Measurements from ENCODE around the gene ZIC1. TPM values are rescaled to one million over a fixed set of nuclear protein-coding genes. Genes with fewer than 3 reads are reported as not detected.

Gene ZIC1
- total RNA-seq, 5 donors from 2014 or later (not counting 1 experiment from before 2014, with no cell fraction given), result not detected

DNA sequence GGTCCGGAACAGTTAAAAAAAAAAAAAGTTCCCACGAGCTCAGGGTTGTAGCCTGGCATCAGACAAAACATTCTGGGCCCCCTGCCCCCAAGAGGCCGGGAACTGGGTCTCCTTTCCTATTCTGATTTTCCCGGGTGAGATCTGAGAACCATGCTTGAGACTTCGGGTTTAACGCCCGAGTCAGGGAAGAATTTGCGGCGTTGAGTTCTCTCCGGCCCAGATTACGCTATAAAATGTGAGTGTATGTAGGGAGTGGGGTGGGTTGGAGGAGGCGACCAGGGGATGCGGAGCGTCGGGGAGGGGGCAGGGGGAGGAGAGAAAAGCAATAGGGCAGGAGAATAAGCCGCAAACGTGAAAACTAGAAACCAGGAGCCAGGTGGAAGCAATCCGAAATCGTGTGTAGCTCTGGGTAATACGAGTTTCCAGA lies 2.7 kb downstream of the ZIC1 start:
- no peak overlapping the region for H3K27ac ChIP-seq (ENCODE audit: low read length)
- peaks cover 32 to 73% of the 10 kb centered on the region in 2 experiments for H3K27me3 ChIP-seq (replicated peaks in 1 of 2; ENCODE audit: control insufficient read depth in 2 of 2, extremely low read depth in 1 of 2, insufficient read depth in 2 of 2, low read length in 1 of 2)
- ChIA-PET POLR2A (no interaction called here), CTCF (no interaction called here)
- Mint-ChIP-seq H3K27ac (no peak overlapping the region), H3K36me3 (no peaks in the 10 kb centered on the region), H3K4me1 (peaks cover 37 to 46% (median 46%) of the 10 kb centered on the region in 3 donors), H3K27me3 (peaks cover 68 to 76% of the 10 kb centered on the region in 2 donors), H3K4me3 (peak overlapping the region in 1 of 3 donors; percentile 79), H3K9me3 (peaks cover 0 to 17% (median 3%) of the 10 kb centered on the region in 3 donors)
- H3K9me3 ChIP-seq, result no peaks in the 10 kb centered on the region
- 23% methylated on average over 8 of the region's 20 CpGs for WGBS (ENCODE audit: insufficient coverage)
- peaks cover 3 to 35% of the 10 kb centered on the region in 2 experiments for H3K4me1 ChIP-seq (ENCODE audit: control insufficient read depth in 1 of 2, extremely low read depth in 1 of 2, insufficient read depth in 2 of 2, low read length in 2 of 2)
- H3K4me3 ChIP-seq (ENCODE audit: control insufficient read depth in 1 of 2, extremely low read depth in 1 of 2, low read length in 1 of 2), result no peak overlapping the region
- ATAC-seq (replicated peaks in 1 of 4) (no peak), DNase-seq (no peak)
- no peaks in the 10 kb centered on the region for H3K36me3 ChIP-seq (ENCODE audit: control insufficient read depth in 2 of 2, extremely low read depth in 1 of 2, insufficient read depth in 1 of 2, low read length in 1 of 2)

GRCh38 chr3:147412261-147412916 lies 3.2 kb downstream of the ZIC1 start:
- Mint-ChIP-seq H3K27ac (no peak overlapping the region), H3K4me3 (peak overlapping the region in 2 of 3 donors; percentile 28 to 79)

DNA sequence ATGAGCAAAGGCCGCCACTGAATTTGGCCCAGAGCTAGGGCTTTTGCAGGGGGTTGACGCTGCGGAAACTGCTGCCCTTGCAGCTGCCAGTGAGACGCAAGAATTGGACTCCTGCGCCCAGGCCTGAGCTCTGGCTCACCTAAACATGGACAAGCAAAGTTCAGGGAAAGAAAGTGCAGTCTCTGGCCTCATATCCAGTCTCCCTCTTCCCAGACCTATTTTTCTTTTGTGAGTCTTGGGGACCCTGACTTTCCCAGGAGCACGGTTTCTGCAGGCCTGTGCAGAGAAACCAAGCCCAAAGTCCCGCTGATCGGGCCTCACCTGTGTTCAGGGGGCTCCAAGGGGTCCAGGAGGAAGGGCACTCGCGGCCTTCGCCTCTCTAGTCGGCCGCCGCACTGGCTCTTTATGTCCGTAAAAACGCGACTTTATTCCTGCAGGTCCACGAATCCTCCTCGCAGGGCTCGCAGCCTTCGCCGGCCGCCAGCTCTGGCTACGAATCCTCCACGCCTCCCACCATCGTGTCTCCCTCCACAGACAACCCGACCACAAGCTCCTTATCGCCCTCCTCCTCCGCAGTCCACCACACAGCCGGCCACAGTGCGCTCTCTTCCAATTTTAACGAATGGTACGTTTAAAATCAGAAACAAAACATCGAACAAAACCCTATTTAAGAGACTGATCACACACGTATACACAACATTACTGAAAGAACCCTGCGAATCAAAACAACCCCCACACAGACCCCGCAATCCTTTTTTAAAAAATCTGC lies 3.9 kb downstream of the ZIC1 start:
- Histone ChIP-seq H3K4me1 (ENCODE audit: control insufficient read depth in 1 of 2, extremely low read depth in 1 of 2, insufficient read depth in 2 of 2, low read length in 2 of 2) (peaks cover 3 to 35% of the 10 kb centered on the region in 2 experiments), H3K9me3 (no peaks in the 10 kb centered on the region), H3K36me3 (ENCODE audit: control insufficient read depth in 2 of 2, extremely low read depth in 1 of 2, insufficient read depth in 1 of 2, low read length in 1 of 2) (no peaks in the 10 kb centered on the region), H3K4me3 (ENCODE audit: control insufficient read depth in 1 of 2, extremely low read depth in 1 of 2, low read length in 1 of 2) (peak overlapping the region in 1 of 2 donors; percentile 69), H3K27me3 (replicated peaks in 1 of 2; ENCODE audit: control insufficient read depth in 2 of 2, extremely low read depth in 1 of 2, insufficient read depth in 2 of 2, low read length in 1 of 2) (peaks cover 34 to 61% of the 10 kb centered on the region in 2 experiments), H3K27ac (ENCODE audit: low read length) (no peak overlapping the region)
- Mint-ChIP-seq H3K27ac (peak overlapping the region in 1 of 2 donors; percentile 43), H3K9me3 (peaks cover 0 to 14% (median 1%) of the 10 kb centered on the region in 3 donors), H3K4me3 (peak overlapping the region; percentile 52 to 79 (median 52)), H3K27me3 (peaks cover 70 to 77% of the 10 kb centered on the region in 2 donors), H3K36me3 (no peaks in the 10 kb centered on the region), H3K4me1 (peaks cover 35 to 41% (median 39%) of the 10 kb centered on the region in 3 donors)
- no peak for DNase-seq
- ChIA-PET CTCF (interaction anchor here in 1 of 2 donors (0.7 kb wide), 1 partner anchor 1113 kb away, joined by 3 read pairs; no protein-coding TSS in a partner anchor), POLR2A (no interaction called here)
- WGBS (ENCODE audit: insufficient coverage), result 7% methylated on average over 33 of the region's 37 CpGs
- no peak for ATAC-seq (replicated peaks in 1 of 4)

More at GRCh38 chr3:147412261-147412916, 3.2 kb downstream of the ZIC1 start:
- peaks cover 37 to 46% (median 46%) of the 10 kb centered on the region in 3 donors for H3K4me1 Mint-ChIP-seq
- no peak for DNase-seq
- H3K4me1 ChIP-seq (ENCODE audit: control insufficient read depth in 1 of 2, extremely low read depth in 1 of 2, insufficient read depth in 2 of 2, low read length in 2 of 2), result peaks cover 3 to 35% of the 10 kb centered on the region in 2 experiments
- 13% methylated on average over 29 of the region's 32 CpGs for whole genome bisulfite sequencing (ENCODE audit: insufficient coverage)
- peaks cover 0 to 17% (median 3%) of the 10 kb centered on the region in 3 donors for H3K9me3 Mint-ChIP-seq
- no peak for ATAC-seq (replicated peaks in 1 of 4)
- no peaks in the 10 kb centered on the region for H3K36me3 Mint-ChIP-seq
- H3K27me3 Mint-ChIP-seq, result peaks cover 70 to 77% of the 10 kb centered on the region in 2 donors
- no peaks in the 10 kb centered on the region for H3K36me3 ChIP-seq (ENCODE audit: control insufficient read depth in 2 of 2, extremely low read depth in 1 of 2, insufficient read depth in 1 of 2, low read length in 1 of 2)
- peaks cover 34 to 68% of the 10 kb centered on the region in 2 experiments for H3K27me3 ChIP-seq (replicated peaks in 1 of 2; ENCODE audit: control insufficient read depth in 2 of 2, extremely low read depth in 1 of 2, insufficient read depth in 2 of 2, low read length in 1 of 2)
- no peak overlapping the region for H3K27ac ChIP-seq (ENCODE audit: low read length)
- ChIA-PET POLR2A (no interaction called here), CTCF (no interaction called here)
- H3K4me3 ChIP-seq (ENCODE audit: control insufficient read depth in 1 of 2, extremely low read depth in 1 of 2, low read length in 1 of 2), result peak overlapping the region in 1 of 2 donors; percentile 69
- no peaks in the 10 kb centered on the region for H3K9me3 ChIP-seq

GRCh38 chr3:147413686-147414389 lies 4.7 kb downstream of the ZIC1 start:
- H3K27me3 Mint-ChIP-seq, result peaks cover 70 to 77% of the 10 kb centered on the region in 2 donors
- peak overlapping the region; percentile 52 to 79 (median 52) for H3K4me3 Mint-ChIP-seq
- Histone ChIP-seq H3K4me1 (ENCODE audit: control insufficient read depth in 1 of 2, extremely low read depth in 1 of 2, insufficient read depth in 2 of 2, low read length in 2 of 2) (peaks cover 3 to 35% of the 10 kb centered on the region in 2 experiments), H3K4me3 (ENCODE audit: control insufficient read depth in 1 of 2, extremely low read depth in 1 of 2, low read length in 1 of 2) (peak overlapping the region in 1 of 2 donors; percentile 69), H3K27ac (ENCODE audit: low read length) (no peak overlapping the region), H3K27me3 (replicated peaks in 1 of 2; ENCODE audit: control insufficient read depth in 2 of 2, extremely low read depth in 1 of 2, insufficient read depth in 2 of 2, low read length in 1 of 2) (peaks cover 38 to 55% of the 10 kb centered on the region in 2 experiments), H3K36me3 (ENCODE audit: control insufficient read depth in 2 of 2, extremely low read depth in 1 of 2, insufficient read depth in 1 of 2, low read length in 1 of 2) (no peaks in the 10 kb centered on the region), H3K9me3 (peaks cover 4% of the 10 kb centered on the region)
- H3K9me3 Mint-ChIP-seq, result peaks cover 0 to 7% (median 0%) of the 10 kb centered on the region in 3 donors
- peaks cover 27 to 35% (median 33%) of the 10 kb centered on the region in 3 donors for H3K4me1 Mint-ChIP-seq
- ATAC-seq (replicated peaks in 1 of 4) (no peak), DNase-seq (no peak)
- 20% methylated on average over 1 of the region's 24 CpGs for WGBS (ENCODE audit: insufficient coverage)
- ChIA-PET CTCF (interaction anchor here in 1 of 2 donors (0.7 kb wide), 1 partner anchor 1114 kb away, joined by 3 read pairs; no protein-coding TSS in a partner anchor), POLR2A (no interaction called here)
- H3K36me3 Mint-ChIP-seq, result peaks cover 4% of the 10 kb centered on the region
- H3K27ac Mint-ChIP-seq, result no peak overlapping the region

- ATAC-seq (replicated peaks in 1 of 4) (no peak), DNase-seq (no peak)
- H3K27me3 ChIP-seq (replicated peaks in 1 of 2; ENCODE audit: control insufficient read depth in 2 of 2, extremely low read depth in 1 of 2, insufficient read depth in 2 of 2, low read length in 1 of 2), result peaks cover 39 to 56% of the 10 kb centered on the region in 2 experiments
- POLR2A ChIA-PET, result no interaction called here
- Mint-ChIP-seq H3K4me1 (peaks cover 26 to 31% (median 30%) of the 10 kb centered on the region in 3 donors), H3K27me3 (peaks cover 68 to 76% of the 10 kb centered on the region in 2 donors), H3K36me3 (peaks cover 4% of the 10 kb centered on the region), H3K27ac (no peak overlapping the region), H3K4me3 (peak overlapping the region in 1 of 3 donors; percentile 2), H3K9me3 (peaks cover 0 to 7% (median 0%) of the 10 kb centered on the region in 3 donors)
- peaks cover 4% of the 10 kb centered on the region for H3K9me3 ChIP-seq
- H3K27ac ChIP-seq (ENCODE audit: low read length), result no peak overlapping the region
- 29% methylated on average over 6 of the region's 18 CpGs for WGBS (ENCODE audit: insufficient coverage)
- H3K36me3 ChIP-seq (ENCODE audit: control insufficient read depth in 2 of 2, extremely low read depth in 1 of 2, insufficient read depth in 1 of 2, low read length in 1 of 2), result no peaks in the 10 kb centered on the region
- H3K4me1 ChIP-seq (ENCODE audit: control insufficient read depth in 1 of 2, extremely low read depth in 1 of 2, insufficient read depth in 2 of 2, low read length in 2 of 2), result peaks cover 3 to 33% of the 10 kb centered on the region in 2 experiments
- no peak overlapping the region for H3K4me3 ChIP-seq (ENCODE audit: control insufficient read depth in 1 of 2, extremely low read depth in 1 of 2, low read length in 1 of 2)
- CTCF ChIA-PET, result no interaction called here
Observed at GRCh38 chr3:147414390-147415138, 5.4 kb downstream of the ZIC1 start.

Data from T-cell (primary cell).